Heart left ventricle (tissue), 16 donors: Measurements from ENCODE around the gene HTT-AS. TPM values are rescaled to one million over a fixed set of nuclear protein-coding genes. Genes with fewer than 3 reads are reported as not detected.

Source experiments
- ATAC-seq, 4 donors: fragments of 200-7000 bp; cut with Tn5 transposase; one replicate each; pipeline ENCODE4 v1.9.1; 2020 to 2022; ENCODE audit warnings: moderate library complexity in 4 of 4, mild to moderate bottlenecking in 3 of 4, moderate number of reproducible peaks in 1 of 4
- DNase-seq, 5 donors: peaks; one replicate each; pipeline ENCODE4 v3.0.0-alpha.2; 2020
- H3K27ac ChIP-seq, 12 donors: fragments of 200-600 bp; sonication (generic) in 4 of 12; one replicate each; pipeline versions ENCODE4 v1.5.0 to v1.8.0; 2016 to 2022; ENCODE audit warnings: mild to moderate bottlenecking in 2 of 12
- H3K27me3 ChIP-seq, 9 donors: fragments of 200-600 bp; sonication (generic) in 2 of 9; one replicate each; pipeline versions ENCODE4 v1.5.1 to v1.8.0; 2016 to 2022; ENCODE audit warnings: mild to moderate bottlenecking in 3 of 9
- H3K36me3 ChIP-seq, 9 donors: fragments of 200-600 bp; sonication (generic) in 2 of 9; one replicate each; pipeline versions ENCODE4 v1.5.0 to v1.8.0; 2018 to 2022; ENCODE audit warnings: mild to moderate bottlenecking in 2 of 9
- H3K4me1 ChIP-seq, 12 donors: fragments of 200-600 bp; sonication (generic) in 4 of 12; one replicate each; pipeline versions ENCODE4 v1.5.0 to v1.8.0; 2016 to 2022; ENCODE audit warnings: mild to moderate bottlenecking in 3 of 12
- H3K4me3 ChIP-seq, 12 donors: fragments of 200-600 bp; sonication (generic) in 4 of 12; one replicate each; pipeline versions ENCODE4 v1.5.0 to v1.8.0; 2017 to 2022; ENCODE audit warnings: mild to moderate bottlenecking in 9 of 12, moderate library complexity in 4 of 12
- H3K9me3 ChIP-seq, 12 donors: fragments of 200-600 bp; sonication (generic) in 4 of 12; one replicate each; pipeline versions ENCODE4 v1.5.0 to v1.8.0; 2016 to 2022; ENCODE audit warnings: mild to moderate bottlenecking in 1 of 12
- POLR2A ChIP-seq, 2 donors: fragments of 450-650 bp; IDR thresholded peaks; one replicate each; pipeline ENCODE4 v1.6.1; 2017; ENCODE audit warnings: antibody characterized with exemption in 2 of 2, mild to moderate bottlenecking in 2 of 2, moderate library complexity in 2 of 2
- WGBS, 4 donors: extraction: QIAGEN DNeasy Blood & Tissue Kit in 2 of 4; methylation state at CpG; one replicate each; pipeline versions ENCODE4 v1.1.5 to v1.1.7; 2013 to 2018; 5-methylcytosine and 5-hydroxymethylcytosine counted together
- intact Hi-C, 10 donors: fragments of 100-400 bp; cut with DNase I; formaldehyde crosslinking; loops; one replicate each; pipeline versions ENCODE4 v1.11.1 to v1.14.2; 2022
- polyA plus RNA-seq, 2 donors: library from polyadenylated mRNA; stranded (reverse); fragments of 200-250 nt; gene quantifications; one replicate each; pipeline ENCODE4 v1.2.3, GENCODE V29; 2013
- total RNA-seq, 9 donors: library from RNA; depleted of rRNA in 2 of 9; stranded (reverse); fragments of >200 nt in 2 of 9; fragmentation: NEBNext Ultra II Directional in 3 of 9; extraction: Animal tissue kit (Norgen Biotek cat#: 25700) in 3 of 9; gene quantifications; one replicate each; pipeline versions ENCODE4 v1.1.0 to v1.2.4, GENCODE V29; 2016 to 2023
- TF ChIP-seq, protein P1 (sequence below), 12 donors: fragments of 200-600 bp; sonication (generic) in 4 of 12; IDR thresholded peaks; one replicate each; pipeline versions ENCODE4 v1.5.0 to v1.8.0; 2018 to 2022; ENCODE audit warnings: antibody characterized with exemption in 12 of 12, mild to moderate bottlenecking in 5 of 12
- donor health status: ischemic (EF 13 %, LVEDD 7.1; RV severe dilation, severe dysfunction).
- donor health status: healthy with polysubstance abuse.
- donor health status: DM: no; HTN: yes; CAD: no.
- donor health status: DM: no; HTN: no; CAD: no.
- donor health status: ischemic (EF 25% LVEDD 6.9; RV normal size, moderate dysfunction).
- donor health status: ischemic (EF 25% LVEDD 5.7; RV mildly dilated, moderate dysfunction).
- donor health status: healthy.
- donor health status: DM: yes; HTN: yes; CAD: no.
- donor health status: ischemic (EF 35%, LVEDD 5.7; RV mildly dilated, moderate dysfunction).
- donor health status: nonischemic (EF 11% LVEDD 7.7; RV severe dilation, severe dysfunction).
- donor health status: DM: yes; HTN: yes; CAD: no.
- donor health status: PGD.
- donor health status: ischemic (EF 29% LVEDD 5.4; RV normal size, mild dysfunction).
- donor health status: nonischemic (EF 23%, LVEDD 6.1; RV moderate dilation, normal function).

The HTT-AS gene
- total and polyA plus RNA-seq, 11 donors, result not detected

DNA sequence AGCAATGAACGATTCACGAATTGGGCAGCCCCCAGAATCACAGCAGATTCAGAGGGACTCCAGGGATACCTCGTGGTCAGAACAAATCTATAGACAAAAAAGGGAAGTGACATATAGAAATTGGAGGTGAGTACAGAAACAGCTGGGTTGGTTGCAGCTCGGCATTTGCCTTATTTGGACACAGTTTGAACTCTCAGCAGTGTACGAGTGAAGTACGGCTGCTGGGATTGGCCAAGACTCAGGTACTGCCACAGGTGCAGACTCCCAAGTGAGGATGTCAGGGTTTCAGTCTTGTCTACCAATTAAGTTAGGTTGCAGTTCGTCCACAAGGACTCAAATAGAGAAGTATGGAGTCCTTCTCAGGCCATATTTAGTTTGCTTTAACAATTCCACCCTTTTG lies 28.2 kb downstream of the HTT-AS start:
- TF ChIP-seq, protein P1, sequence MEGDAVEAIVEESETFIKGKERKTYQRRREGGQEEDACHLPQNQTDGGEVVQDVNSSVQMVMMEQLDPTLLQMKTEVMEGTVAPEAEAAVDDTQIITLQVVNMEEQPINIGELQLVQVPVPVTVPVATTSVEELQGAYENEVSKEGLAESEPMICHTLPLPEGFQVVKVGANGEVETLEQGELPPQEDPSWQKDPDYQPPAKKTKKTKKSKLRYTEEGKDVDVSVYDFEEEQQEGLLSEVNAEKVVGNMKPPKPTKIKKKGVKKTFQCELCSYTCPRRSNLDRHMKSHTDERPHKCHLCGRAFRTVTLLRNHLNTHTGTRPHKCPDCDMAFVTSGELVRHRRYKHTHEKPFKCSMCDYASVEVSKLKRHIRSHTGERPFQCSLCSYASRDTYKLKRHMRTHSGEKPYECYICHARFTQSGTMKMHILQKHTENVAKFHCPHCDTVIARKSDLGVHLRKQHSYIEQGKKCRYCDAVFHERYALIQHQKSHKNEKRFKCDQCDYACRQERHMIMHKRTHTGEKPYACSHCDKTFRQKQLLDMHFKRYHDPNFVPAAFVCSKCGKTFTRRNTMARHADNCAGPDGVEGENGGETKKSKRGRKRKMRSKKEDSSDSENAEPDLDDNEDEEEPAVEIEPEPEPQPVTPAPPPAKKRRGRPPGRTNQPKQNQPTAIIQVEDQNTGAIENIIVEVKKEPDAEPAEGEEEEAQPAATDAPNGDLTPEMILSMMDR (IDR thresholded peaks at IDR 0.05), result no peak
- TF ChIP-seq POLR2A (IDR thresholded peaks at IDR 0.05), result no peak
- Histone ChIP-seq H3K27me3 (no peaks in the 10 kb centered on the region), H3K4me1 (peaks cover 0 to 50% (median 14%) of the 10 kb centered on the region in 12 donors), H3K4me3 (no peak overlapping the region), H3K9me3 (no peaks in the 10 kb centered on the region), H3K36me3 (no peaks in the 10 kb centered on the region), H3K27ac (peak overlapping the region in 1 of 12 donors; percentile 69)
- no peak for DNase-seq
- intact Hi-C loops, result no loop called here
- WGBS, 4 donors, result 77 to 82% (median 80%) methylated on average over 7 of the region's 7 CpGs
- ATAC-seq, result no peak

DNA sequence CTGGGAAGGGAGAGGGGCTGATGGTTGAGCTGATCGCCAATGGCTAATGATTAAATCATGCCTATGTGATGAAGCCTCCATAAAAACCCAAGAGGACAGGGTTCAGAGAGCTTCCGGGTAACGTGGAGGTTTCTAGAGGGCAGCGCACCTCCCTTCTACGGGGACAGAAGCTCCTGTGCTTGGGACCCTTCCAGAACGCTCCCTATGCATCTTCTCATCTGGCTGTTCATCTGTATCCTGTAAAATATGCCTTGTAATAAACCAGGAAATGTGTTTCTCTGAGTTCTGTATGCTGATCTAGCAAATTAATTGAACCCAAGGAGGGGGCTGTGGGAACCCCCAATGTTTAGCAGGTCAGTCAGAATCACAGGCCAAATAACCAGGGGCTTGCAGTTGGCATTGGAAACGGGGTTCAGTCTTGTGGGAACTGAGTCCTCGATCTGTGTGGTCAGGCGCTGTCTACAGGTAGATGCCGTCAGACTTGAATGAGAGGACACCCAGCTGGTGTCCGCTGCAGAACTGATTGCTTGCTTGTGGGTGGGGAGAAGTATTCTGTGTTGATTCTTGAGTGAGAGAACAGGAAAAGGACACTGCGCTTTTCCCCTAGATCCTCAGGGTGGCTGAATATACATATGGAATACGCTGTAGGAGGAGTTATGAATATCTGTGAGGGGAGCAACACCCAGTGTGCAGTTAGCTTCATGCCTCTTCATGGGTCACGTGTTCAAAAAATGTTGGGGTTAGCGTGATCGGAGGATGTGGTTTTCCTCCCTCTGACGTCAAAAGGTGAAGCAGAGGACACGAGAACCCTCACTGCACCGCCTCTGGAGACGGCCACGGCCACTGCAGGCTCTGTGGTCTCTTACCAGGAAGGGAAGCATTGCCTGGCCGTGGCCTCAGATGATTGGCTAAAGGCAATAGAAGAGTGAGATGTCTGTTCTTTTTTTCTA lies 29.2 kb downstream of the HTT-AS start:
- Histone ChIP-seq H3K27me3 (no peaks in the 10 kb centered on the region), H3K36me3 (no peaks in the 10 kb centered on the region), H3K4me1 (peaks cover 0 to 58% (median 14%) of the 10 kb centered on the region in 12 donors), H3K4me3 (no peak overlapping the region), H3K27ac (peak overlapping the region in 1 of 12 donors; percentile 69), H3K9me3 (no peaks in the 10 kb centered on the region)
- no peak for TF ChIP-seq POLR2A (IDR thresholded peaks at IDR 0.05)
- TF ChIP-seq, protein P1 (IDR thresholded peaks at IDR 0.05), result peak in 1 of 12 donors; percentile 0
- peak in 2 of 4 donors; percentile 38 to 57 for ATAC-seq
- intact Hi-C loops, result loop anchor here in 1 of 10 donors (5.0 kb wide), 1 partner anchor 283 kb away; no protein-coding TSS in a partner anchor
- DNase-seq, result peak in 4 of 5 donors; percentile 45 to 82 (median 62)
- 77 to 85% (median 81%) methylated on average over 21 to 22 of the region's 22 CpGs for WGBS, 4 donors

DNA sequence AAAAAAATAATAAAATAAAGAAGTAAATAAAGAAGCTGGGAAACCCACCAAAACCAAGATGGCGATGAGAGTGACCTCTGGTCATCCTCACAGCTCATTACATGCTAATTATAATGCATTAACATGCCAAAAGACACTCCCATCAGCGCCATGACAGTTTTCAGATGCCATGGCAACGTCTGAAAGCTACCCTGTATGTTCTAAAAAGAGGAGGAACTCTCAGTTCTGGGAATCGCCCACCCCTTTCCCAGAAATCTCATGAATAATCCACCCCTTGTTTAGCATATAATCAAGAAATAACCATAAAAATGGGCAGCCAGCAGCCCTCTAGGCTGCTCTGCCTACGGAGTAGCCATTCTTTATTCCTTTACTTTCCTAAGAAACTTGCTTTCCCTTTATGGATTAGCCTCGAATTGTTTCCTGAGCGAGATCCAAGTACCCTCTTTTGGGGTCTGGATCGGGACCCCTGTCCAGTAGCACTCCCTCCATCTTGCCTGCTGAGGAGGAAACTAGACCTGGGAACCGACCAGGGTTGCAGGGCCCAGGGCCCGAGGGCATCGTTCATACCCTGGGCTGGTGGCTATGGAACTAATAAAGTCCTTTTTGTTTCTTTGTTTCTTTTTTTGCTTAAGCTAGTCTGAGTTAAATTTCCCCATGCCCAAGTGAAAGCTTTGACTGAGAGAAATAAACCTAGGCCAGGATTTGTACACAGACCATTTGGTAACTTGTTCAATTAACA lies 30.9 kb downstream of the HTT-AS start:
- DNase-seq (no peak), ATAC-seq (no peak)
- no peak for TF ChIP-seq POLR2A (IDR thresholded peaks at IDR 0.05)
- TF ChIP-seq, protein P1 (IDR thresholded peaks at IDR 0.05), result no peak
- no peaks in the 10 kb centered on the region for H3K27me3 ChIP-seq
- no peaks in the 10 kb centered on the region for H3K9me3 ChIP-seq
- intact Hi-C loops, result loop anchor here in 1 of 10 donors (5.0 kb wide), 1 partner anchor 281 kb away; no protein-coding TSS in a partner anchor
- 86 to 91% (median 88%) methylated on average over 11 of the region's 11 CpGs for WGBS, 4 donors
- peaks cover 0 to 61% (median 15%) of the 10 kb centered on the region in 12 donors for H3K4me1 ChIP-seq
- H3K4me3 ChIP-seq, result no peak overlapping the region
- H3K27ac ChIP-seq, result no peak overlapping the region
- no peaks in the 10 kb centered on the region for H3K36me3 ChIP-seq
